ENCODE results near the gene WHRN.

The WHRN gene

GRCh38 chr9:114515528-114515927, 10.3 kb upstream of the WHRN start:
- DNase-seq (ENCODE audit: extremely low read depth, low read depth): no peak
- TF ChIP-seq CTCF (IDR thresholded peaks at IDR 0.05; ENCODE audit: low read depth, low read length): no peak

DNA sequence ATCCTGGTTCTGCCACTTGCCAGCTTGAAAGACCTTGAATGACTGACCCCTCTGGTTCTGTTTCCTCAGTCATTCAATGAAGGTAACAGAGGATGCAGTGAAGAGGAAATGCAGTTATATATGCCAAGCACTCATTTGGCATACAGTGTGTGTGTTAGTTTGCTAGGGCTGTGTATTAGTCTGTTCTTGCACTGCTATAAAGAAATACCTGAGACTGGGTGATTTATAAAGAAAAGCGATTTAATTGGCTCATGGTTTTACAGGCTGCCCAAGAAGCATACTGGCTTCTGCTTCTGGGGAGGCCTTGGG, 8.6 kb upstream of the WHRN start:
- no peak for TF ChIP-seq CTCF (IDR thresholded peaks at IDR 0.05; ENCODE audit: low read depth, low read length)
- no peak for DNase-seq (ENCODE audit: extremely low read depth, low read depth)

DNA sequence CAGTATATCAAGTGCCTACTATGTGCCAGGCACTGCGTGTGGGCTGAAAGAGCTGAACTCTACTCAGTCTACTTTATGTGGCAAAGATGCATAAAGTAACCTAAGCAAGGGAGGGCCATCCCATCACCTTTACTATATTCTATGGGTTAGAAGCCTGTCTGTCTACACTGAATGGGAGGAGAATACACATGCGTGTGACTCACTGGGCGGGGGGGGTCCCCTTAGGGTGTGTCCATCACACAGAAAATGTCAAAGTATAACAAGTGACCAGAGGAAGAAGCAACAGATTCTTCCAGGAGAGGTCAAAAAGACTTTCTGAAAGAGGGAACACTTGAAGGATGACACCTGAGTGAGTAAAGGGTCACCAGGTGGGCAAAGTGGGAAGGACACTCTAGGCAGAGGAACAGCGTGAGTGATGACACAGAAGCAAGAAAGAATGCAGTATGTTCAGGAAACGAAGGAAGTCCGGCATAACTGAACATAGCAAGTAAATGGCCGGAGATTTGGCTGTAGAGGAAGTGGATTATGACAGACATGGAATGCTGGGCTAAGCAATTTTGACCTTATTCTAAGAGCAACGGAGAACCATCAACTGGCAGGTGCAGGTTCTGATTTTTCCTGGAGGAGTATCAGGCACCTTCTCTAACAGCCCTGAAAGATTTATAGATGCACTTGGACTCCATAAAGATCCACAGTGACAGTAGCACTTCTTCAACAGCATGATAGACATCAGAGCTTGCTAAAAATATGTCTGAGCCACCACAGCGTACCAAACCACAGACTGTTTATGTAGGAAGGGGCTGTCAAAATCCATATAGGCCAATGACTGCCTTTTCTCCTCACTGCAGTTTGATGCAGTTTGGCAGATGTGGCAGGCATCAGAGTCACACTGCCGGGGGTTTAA, 8.0 kb upstream of the WHRN start:
- no peak for TF ChIP-seq CTCF (IDR thresholded peaks at IDR 0.05; ENCODE audit: low read depth, low read length)
- DNase-seq (ENCODE audit: extremely low read depth, low read depth): no peak

DNA sequence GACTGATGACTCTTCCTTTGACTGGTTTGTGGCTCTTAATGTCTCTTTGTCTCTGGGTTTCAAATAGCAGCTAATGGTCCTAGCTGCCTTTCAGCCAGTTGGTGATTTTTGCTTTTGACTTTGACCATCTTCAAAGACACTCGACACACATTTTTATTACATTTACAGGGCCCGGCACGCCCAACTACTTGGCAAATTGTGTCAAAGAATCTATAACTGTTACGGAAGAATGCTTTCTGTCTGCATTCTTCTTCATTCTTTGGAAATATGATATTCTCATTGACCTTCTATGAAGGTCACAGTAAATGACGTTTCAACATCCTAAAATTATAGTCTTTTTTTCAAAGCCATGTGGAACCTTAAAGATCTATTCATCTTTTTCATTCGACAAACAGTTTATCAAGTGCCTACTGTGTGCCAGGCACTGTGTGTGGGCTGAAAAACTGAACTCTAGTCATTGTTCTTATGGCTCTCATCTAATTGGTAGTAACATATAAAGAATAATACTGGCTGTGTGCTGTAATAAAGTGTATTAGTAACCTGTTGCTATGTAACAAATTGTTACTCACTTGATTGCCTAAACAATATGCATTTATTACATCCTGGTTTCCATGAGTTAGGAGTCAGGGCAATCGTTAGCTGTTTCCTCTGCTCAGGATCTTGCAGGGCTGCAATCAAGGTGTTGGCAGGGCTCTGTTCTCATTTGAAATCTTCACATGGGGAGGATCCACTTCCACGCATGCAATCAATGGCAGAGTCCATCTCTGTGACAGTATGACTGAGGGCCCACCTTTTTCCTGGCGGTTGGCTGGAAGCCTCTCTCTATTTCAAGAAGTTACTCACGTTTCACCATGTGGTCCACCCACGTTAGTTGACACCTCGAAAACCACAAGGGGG, 7.0 kb upstream of the WHRN start:
- no peak for DNase-seq (ENCODE audit: extremely low read depth, low read depth)
- no peak for TF ChIP-seq CTCF (IDR thresholded peaks at IDR 0.05; ENCODE audit: low read depth, low read length)

GRCh38 chr9:114507726-114508125, 2.5 kb upstream of the WHRN start:
- TF ChIP-seq CTCF (IDR thresholded peaks at IDR 0.05; ENCODE audit: low read depth, low read length): peak; percentile 36
- no peak for DNase-seq (ENCODE audit: extremely low read depth, low read depth)

GRCh38 chr9:114506082-114506390, 763 bp upstream of the WHRN start:
- no peak for TF ChIP-seq CTCF (IDR thresholded peaks at IDR 0.05; ENCODE audit: low read depth, low read length)
- DNase-seq (ENCODE audit: extremely low read depth, low read depth): no peak

Measured in AG09319 (cell line).